ENCODE results near the gene NDUFAF7. TPM values are rescaled to one million over a fixed set of nuclear protein-coding genes. Genes with fewer than 3 reads are reported as not detected.

NDUFAF7 gene
- 11.5 to 27.7 TPM (median 20.8 TPM) in 3 replicates for polyA plus RNA-seq
- 8.6 TPM for polyA plus RNA-seq (2011; ENCODE audit: low read depth)
- polyA plus RNA-seq (2011; cell fraction: cytosol; rRNA removed): 7.2 and 11.0 TPM in 2 replicates
- polyA plus RNA-seq (2011; cell fraction: nucleus; rRNA removed): 53.1 and 69.6 TPM in 2 replicates
- polyA plus RNA-seq (2012; ENCODE audit: low replicate concordance): 10.1 and 12.5 TPM in 2 replicates
- 3.8 to 16.4 TPM (median 15.0 TPM) in 3 replicates for polyA minus RNA-seq
- polyA minus RNA-seq (2011; cell fraction: cytosol; rRNA and poly(A)+ RNA removed): 7.9 TPM
- polyA minus RNA-seq (2011; cell fraction: nucleus; rRNA and poly(A)+ RNA removed): 8.8 and 13.1 TPM in 2 replicates

GRCh38 chr2:37231241-37232130 lies at the start of gene NDUFAF7, which contains the start of gene CEBPZ:
Gene NDUFAF7, plus strand, starts transcription at chr2:37231658. Its CDS starts 48 bp downstream, at chr2:37231706.
Gene CEBPZ, minus strand, starts transcription at chr2:37231596. Its CDS starts 29 bp downstream, at chr2:37231567.
- Histone ChIP-seq H3K4me2 (ENCODE audit: control insufficient read depth, extremely low read depth, insufficient read depth, low read depth, low read length) (peak within 1 kb of the TSS; percentile 99), H3K9me3 (ENCODE audit: control insufficient read depth, low read depth, low read length) (no peaks in the 10 kb centered on the region), H3K9me1 (ENCODE audit: control insufficient read depth, extremely low read depth, insufficient read depth, low read length) (no peaks in the 10 kb centered on the region), H3K4me3 (ENCODE audit: control insufficient read depth in 2 of 3, extremely low read depth in 1 of 3, insufficient read depth in 2 of 3, low read depth in 1 of 3, low read length in 3 of 3) (peak within 1 kb of the TSS; percentile 67 to 98 (median 92)), H3K4me1 (ENCODE audit: control insufficient read depth, extremely low read depth, insufficient read depth, low read length) (peaks cover 23% of the 10 kb centered on the region), H3K9ac (ENCODE audit: control insufficient read depth, extremely low read depth, insufficient read depth, low read length) (peak within 1 kb of the TSS; percentile 98), H2AFZ (ENCODE audit: control insufficient read depth, low read length) (peak within 1 kb of the TSS; percentile 98), H3K79me2 (ENCODE audit: control insufficient read depth, insufficient read depth, low read length) (peaks cover 89% of the 10 kb centered on the region), H3K36me3 (ENCODE audit: control insufficient read depth in 2 of 2, extremely low read depth in 1 of 2, insufficient read depth in 2 of 2, low read length in 2 of 2) (peaks cover 12 to 22% of the 10 kb centered on the region in 2 experiments), H3K27ac (ENCODE audit: control insufficient read depth, insufficient read depth, low read length) (peak within 1 kb of the TSS; percentile 96), H3K27me3 (ENCODE audit: control insufficient read depth, extremely low read depth, insufficient read depth, low read length) (no peaks in the 10 kb centered on the region), H4K20me1 (ENCODE audit: control insufficient read depth, extremely low read depth, insufficient read depth, low read length) (no peaks in the 10 kb centered on the region)
- no peak for FAIRE-seq
- peak; percentile 52 for DNase-seq (ENCODE audit: low read depth, low spot score)
- no peak for TF ChIP-seq CTCF (optimal IDR thresholded peaks at IDR 0.05 in 1 of 3, IDR thresholded peaks at IDR 0.05 in 1 of 3, conservative IDR thresholded peaks at IDR 0.05 in 1 of 3; ENCODE audit: extremely low read depth in 1 of 3, insufficient read depth in 2 of 3, low read length in 3 of 3)
- no peak for TF ChIP-seq EZH2 (IDR thresholded peaks at IDR 0.05; ENCODE audit: low read length)
- dilution Hi-C loops (cut with MboI; ENCODE audit: extremely low pct_ligation_motif_present, low sequenced_read_pairs): no loop called here

GRCh38 chr2:37181726-37182684 lies 49.5 kb upstream of the NDUFAF7 start:
- Histone ChIP-seq H3K4me1 (ENCODE audit: control insufficient read depth, extremely low read depth, insufficient read depth, low read length) (peaks cover 7% of the 10 kb centered on the region), H3K4me3 (ENCODE audit: control insufficient read depth in 2 of 3, extremely low read depth in 1 of 3, insufficient read depth in 2 of 3, low read depth in 1 of 3, low read length in 3 of 3) (no peak overlapping the region), H3K27ac (ENCODE audit: control insufficient read depth, insufficient read depth, low read length) (no peak overlapping the region), H2AFZ (ENCODE audit: control insufficient read depth, low read length) (no peak overlapping the region), H3K4me2 (ENCODE audit: control insufficient read depth, extremely low read depth, insufficient read depth, low read depth, low read length) (no peak overlapping the region), H3K9me1 (ENCODE audit: control insufficient read depth, extremely low read depth, insufficient read depth, low read length) (no peaks in the 10 kb centered on the region), H3K27me3 (ENCODE audit: control insufficient read depth, extremely low read depth, insufficient read depth, low read length) (no peaks in the 10 kb centered on the region), H4K20me1 (ENCODE audit: control insufficient read depth, extremely low read depth, insufficient read depth, low read length) (no peaks in the 10 kb centered on the region), H3K79me2 (ENCODE audit: control insufficient read depth, insufficient read depth, low read length) (no peaks in the 10 kb centered on the region), H3K9ac (ENCODE audit: control insufficient read depth, extremely low read depth, insufficient read depth, low read length) (no peak overlapping the region), H3K36me3 (ENCODE audit: control insufficient read depth in 2 of 2, extremely low read depth in 1 of 2, insufficient read depth in 2 of 2, low read length in 2 of 2) (no peaks in the 10 kb centered on the region), H3K9me3 (ENCODE audit: control insufficient read depth, low read depth, low read length) (no peaks in the 10 kb centered on the region)
- no peak for FAIRE-seq
- dilution Hi-C loops (cut with MboI; ENCODE audit: extremely low pct_ligation_motif_present, low sequenced_read_pairs): no loop called here
- no peak for DNase-seq (ENCODE audit: low read depth, low spot score)
- no peak for TF ChIP-seq CTCF (optimal IDR thresholded peaks at IDR 0.05 in 1 of 3, IDR thresholded peaks at IDR 0.05 in 1 of 3, conservative IDR thresholded peaks at IDR 0.05 in 1 of 3; ENCODE audit: extremely low read depth in 1 of 3, insufficient read depth in 2 of 3, low read length in 3 of 3)
- no peak for TF ChIP-seq EZH2 (IDR thresholded peaks at IDR 0.05; ENCODE audit: low read length)
